K562 (cell line): ENCODE results near the gene CLCF1. TPM values are rescaled to one million over a fixed set of nuclear protein-coding genes. Genes with fewer than 3 reads are reported as not detected.

ENCODE experiments used
- CSDE1 ChIP-seq, 2 experiments: fragments of 450-650 bp; IDR thresholded peaks; 2 replicates each; pipeline ENCODE4 v1.6.1; 2016; ENCODE audit warnings: mild to moderate bottlenecking in 1 of 2
- FOXA3 ChIP-seq, 2 experiments: fragments of 450-650 bp in 1 of 2; sonication (generic) in 1 of 2; formaldehyde crosslinking; IDR thresholded peaks in 1 of 2; conservative IDR thresholded peaks in 1 of 2; 2 replicates each; pipeline versions ENCODE4 v1.4.0 to v1.8.0; 2020 to 2022; ENCODE audit warnings: mild to moderate bottlenecking in 2 of 2, missing genetic modification reagents in 1 of 2
- FOXM1 ChIP-seq, 2 experiments: fragments of 450-650 bp in 1 of 2; sonication (generic) in 1 of 2; formaldehyde crosslinking in 1 of 2; IDR thresholded peaks; 2 replicates each; pipeline versions ENCODE4 v1.6.1 to v1.9.0; 2017 to 2022; ENCODE audit warnings: low read depth in 2 of 2, mild to moderate bottlenecking in 2 of 2, missing genetic modification reagents in 1 of 2, moderate library complexity in 1 of 2
- HMBOX1 ChIP-seq: sonication (generic); IDR thresholded peaks from 2 replicates; pipeline ENCODE4 v1.6.1; 2016
- IFI16 ChIP-seq: fragments of 250-450 bp; sonication (Bioruptor Pico); IDR thresholded peaks from 2 replicates; pipeline ENCODE4 v2.1.2; 2022; ENCODE audit warnings: mild to moderate bottlenecking, inconsistent platforms
- MEIS2 ChIP-seq: fragments of 450-650 bp; IDR thresholded peaks from 2 replicates; pipeline ENCODE4 v1.6.1; 2014; ENCODE audit warnings: mild to moderate bottlenecking; ENCODE audit not compliant: partially characterized antibody
- OTX1 ChIP-seq: fragments of 450-650 bp; formaldehyde crosslinking; IDR thresholded peaks from 2 replicates; pipeline ENCODE4 v1.4.0; 2022; ENCODE audit warnings: mild to moderate bottlenecking
- RB1 ChIP-seq: fragments of 450-650 bp; IDR thresholded peaks from 2 replicates; pipeline ENCODE4 v1.6.1; 2017; ENCODE audit warnings: low read depth, mild to moderate bottlenecking
- RBM34 ChIP-seq: fragments of 200-400 bp; formaldehyde crosslinking; IDR thresholded peaks from 2 replicates; pipeline ENCODE4 v1.6.1; 2018; ENCODE audit warnings: low read length, borderline replicate concordance; ENCODE audit not compliant: insufficient read depth
- RFX7 ChIP-seq: fragments of 250-450 bp; sonication (Bioruptor Pico); IDR thresholded peaks from 2 replicates; pipeline ENCODE4 v1.5.1; 2021; ENCODE audit warnings: mild to moderate bottlenecking
- SAP30 ChIP-seq: fragments of 200-600 bp; sonication (generic); IDR thresholded peaks from 2 replicates; pipeline ENCODE4 v1.6.1; 2012; ENCODE audit warnings: borderline replicate concordance, low read depth, mild to moderate bottlenecking, moderate library complexity, low read length, control low read depth, inconsistent platforms; ENCODE audit not compliant: insufficient read depth, poor library complexity, severe bottlenecking
- SOX6 ChIP-seq: fragments of 450-650 bp; IDR thresholded peaks from 2 replicates; pipeline ENCODE4 v1.6.1; 2014; ENCODE audit warnings: mild to moderate bottlenecking
- THAP7 ChIP-seq: fragments of 250-450 bp; sonication (Bioruptor Pico); IDR thresholded peaks from 2 replicates; pipeline ENCODE4 v1.5.0; 2021
- ZMIZ1 ChIP-seq, 2 experiments: fragments of 150-350 bp in 1 of 2; IDR thresholded peaks; 2 replicates each; pipeline ENCODE4 v1.6.1; 2012 to 2016; ENCODE audit warnings: low read depth in 2 of 2, low read length in 2 of 2, mild to moderate bottlenecking in 1 of 2, moderate library complexity in 1 of 2
- ZNF224 ChIP-seq: sonication (generic); formaldehyde crosslinking; IDR thresholded peaks from 2 replicates; pipeline ENCODE4 v1.8.0; 2022; ENCODE audit warnings: mild to moderate bottlenecking, missing genetic modification reagents
- ZNF511 ChIP-seq: sonication (generic); formaldehyde crosslinking; IDR thresholded peaks from 2 replicates; pipeline ENCODE4 v1.8.0; 2022; ENCODE audit warnings: mild to moderate bottlenecking, missing genetic modification reagents
- ZNF561 ChIP-seq: fragments of 450-650 bp; formaldehyde crosslinking; conservative IDR thresholded peaks from 2 replicates; pipeline ENCODE4 v1.4.0; 2020; ENCODE audit warnings: mild to moderate bottlenecking, moderate library complexity
- ZNF57 ChIP-seq: fragments of 450-650 bp; formaldehyde crosslinking; IDR thresholded peaks from 2 replicates; pipeline ENCODE4 v1.4.0; 2020; ENCODE audit warnings: mild to moderate bottlenecking, moderate library complexity
- ZNF695 ChIP-seq: fragments of 450-650 bp; formaldehyde crosslinking; IDR thresholded peaks from 2 replicates; pipeline ENCODE4 v1.4.0; 2020; ENCODE audit warnings: mild to moderate bottlenecking, moderate library complexity
- ZNF696 ChIP-seq: fragments of 250-450 bp; sonication (Bioruptor Pico); conservative IDR thresholded peaks from 2 replicates; pipeline ENCODE4 v1.4.0; 2020; ENCODE audit warnings: mild to moderate bottlenecking, moderate library complexity
- ZNF76 ChIP-seq: fragments of 250-450 bp; sonication (Bioruptor Pico); IDR thresholded peaks from 2 replicates; pipeline ENCODE4 v1.4.0; 2020; ENCODE audit warnings: mild to moderate bottlenecking, moderate library complexity, borderline replicate concordance
- polyA plus RNA-seq, 8 experiments: library from polyadenylated mRNA; depleted of rRNA in 4 of 8; stranded (reverse) in 5 of 8; unstranded in 3 of 8; fragments of >200 nt; fragmentation: Nextera tagmentation in 2 of 8; fragmentation: Illumina TruSeq in 1 of 8; extraction: Ambion mirVana in 2 of 8; extraction: Trizol in 1 of 8; gene quantifications; 2 replicates each; pipeline versions ENCODE4 v1.2.1 to v1.2.3, GENCODE V29; 2011 to 2014; ENCODE audit warnings: inconsistent platforms in 1 of 8, missing spikeins in 1 of 8
- total RNA-seq, 7 experiments: library from RNA; depleted of rRNA in 6 of 7; stranded (reverse); fragments of >200 nt in 6 of 7; fragmentation: Illumina TruSeq in 2 of 7; extraction: Trizol in 2 of 7; gene quantifications; 2 replicates each; pipeline versions ENCODE4 v1.2.1 to v1.2.3, GENCODE V29; 2011 to 2021; ENCODE audit warnings: low replicate concordance in 1 of 7

CLCF1 gene
- total and polyA plus RNA-seq, 9 of the 15 experiments (the other 6 are each of a cell fraction or from before 2014, with no cell fraction given), result 0.49 to 5.8 (median 3.0) TPM

- TF ChIP-seq ZNF57 (CRISPR knock-in tag), result no peak
- no peak for TF ChIP-seq MEIS2
- 0 out of 2 replicates have a peak, but pooled peaks have one; percentile 64 for TF ChIP-seq ZNF511 (CRISPR knock-in tag)
- TF ChIP-seq SAP30, result peak; percentile 52
- 0 out of 4 replicates have a peak, but pooled peaks of 1 of the 2 experiments have one; percentile 27 for TF ChIP-seq FOXA3 (CRISPR knock-in tag; conservative IDR thresholded peaks at IDR 0.05 in 1 of 2, IDR thresholded peaks at IDR 0.05 in 1 of 2)
- no peak for TF ChIP-seq RFX7 (CRISPR knock-in tag)
- TF ChIP-seq ZNF696, result no peak
- 0 out of 4 replicates have a peak, but pooled peaks of 1 of the 2 experiments have one; percentile 40 for TF ChIP-seq CSDE1 (IDR thresholded peaks at IDR 0.05)
- no peak for TF ChIP-seq ZNF76
- TF ChIP-seq ZNF695 (CRISPR knock-in tag), result no peak
- no peak for TF ChIP-seq RBM34
- TF ChIP-seq THAP7 (CRISPR knock-in tag), result no peak
- TF ChIP-seq ZNF224 (CRISPR knock-in tag), result no peak
- no peak for TF ChIP-seq FOXM1 (IDR thresholded peaks at IDR 0.05; ENCODE audit: low read depth)
- no peak for TF ChIP-seq FOXM1 (CRISPR knock-in tag; IDR thresholded peaks at IDR 0.05; ENCODE audit: low read depth)
- no peak for TF ChIP-seq ZNF561 (CRISPR knock-in tag)
- no peak for TF ChIP-seq IFI16 (CRISPR knock-in tag)
- 0 out of 2 replicates have a peak, but pooled peaks have one; percentile 8 for TF ChIP-seq RB1
- no peak for TF ChIP-seq ZMIZ1 (IDR thresholded peaks at IDR 0.05; ENCODE audit: low read depth in 2 of 2, low read length in 2 of 2)
- no peak for TF ChIP-seq SOX6
- TF ChIP-seq HMBOX1, result no peak
- TF ChIP-seq OTX1 (CRISPR knock-in tag), result no peak
These were observed 20.7 kb downstream of the CLCF1 start (continued) for GRCh38 chr11:67352546-67353316.
